Kasumi-1 (cell line): ENCODE results near the gene YTHDC1.
A peak's percentile ranks its signal among the peaks of the same experiment; 100 is the strongest.

Experiments used
- DNase-seq, 2 experiments: peaks; one replicate each; lab custom pipeline; 2025; lab: John Stamatoyannopoulos, UW

Gene YTHDC1

GRCh38 chr4:68358988-68359387 is 9.1 kb upstream of the YTHDC1 start:
- DNase-seq = no peak

GRCh38 chr4:68352791-68353190 is 2.9 kb upstream of the YTHDC1 start:
- no peak for DNase-seq

GRCh38 chr4:68349279-68349648 is 626 bp downstream of the YTHDC1 start:
- DNase-seq = peak; percentile 28 to 32

- DNase-seq = peak in 1 of 2 experiments; percentile 31
Measured at GRCh38 chr4:68348577-68348976, 1.3 kb downstream of the YTHDC1 start.

- DNase-seq = no peak
Measured at GRCh38 chr4:68347845-68348244, 2.0 kb downstream of the YTHDC1 start.

- DNase-seq = no peak
Measured at GRCh38 chr4:68346461-68346860, 3.4 kb downstream of the YTHDC1 start.

GRCh38 chr4:68344785-68345184 is 5.1 kb downstream of the YTHDC1 start:
- DNase-seq = no peak

GRCh38 chr4:68344049-68344448 is 5.8 kb downstream of the YTHDC1 start:
- DNase-seq = no peak

GRCh38 chr4:68342134-68342533 is 7.8 kb downstream of the YTHDC1 start:
- DNase-seq = no peak

GRCh38 chr4:68338625-68339024 is 11.3 kb downstream of the YTHDC1 start:
- DNase-seq = no peak

GRCh38 chr4:68337522-68337921 is 12.4 kb downstream of the YTHDC1 start:
- DNase-seq = no peak

GRCh38 chr4:68337004-68337403 is 12.9 kb downstream of the YTHDC1 start:
- DNase-seq = no peak

GRCh38 chr4:68336530-68336929 is 13.4 kb downstream of the YTHDC1 start:
- no peak for DNase-seq

GRCh38 chr4:68326141-68326540 is 23.7 kb downstream of the YTHDC1 start:
- DNase-seq = no peak

GRCh38 chr4:68324519-68325262 is 25.2 kb downstream of the YTHDC1 start:
- DNase-seq = no peak

- no peak for DNase-seq
Measured at GRCh38 chr4:68319040-68319439, 30.9 kb downstream of the YTHDC1 start.

- DNase-seq = no peak
Measured at GRCh38 chr4:68316193-68316969, 33.5 kb downstream of the YTHDC1 start.

GRCh38 chr4:68310651-68311247 is 39.1 kb downstream of the YTHDC1 start:
- DNase-seq = no peak

GRCh38 chr4:68304731-68305130 is 45.2 kb downstream of the YTHDC1 start:
- no peak for DNase-seq

- DNase-seq = no peak
Measured at GRCh38 chr4:68299492-68300457, 50.1 kb downstream of the YTHDC1 start.

- no peak for DNase-seq
Measured at GRCh38 chr4:68297137-68297536, 52.8 kb downstream of the YTHDC1 start.

GRCh38 chr4:68291256-68291655 is 58.6 kb downstream of the YTHDC1 start:
- DNase-seq = no peak
